ENCODE measurements around the gene TTC38.

DNA sequence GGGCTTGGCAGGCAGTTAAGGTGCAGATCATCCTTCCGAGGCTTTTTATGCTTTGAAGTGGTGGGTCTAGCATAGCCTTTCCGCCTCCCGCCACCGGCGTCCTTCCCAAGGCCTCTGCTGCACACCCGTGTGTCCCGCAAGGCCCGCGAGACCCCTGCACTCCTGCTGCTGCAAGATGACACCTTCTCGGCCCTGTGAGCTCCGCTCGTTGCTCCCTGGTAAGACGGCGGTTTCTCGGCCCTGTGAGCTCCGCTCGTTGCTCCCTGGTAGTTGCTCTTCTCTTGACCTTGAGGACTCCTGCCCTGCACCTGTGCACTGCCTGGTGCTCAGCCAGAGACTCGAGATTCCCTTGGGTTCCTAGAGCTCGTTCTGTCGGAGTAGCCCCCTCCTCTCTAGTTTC, 49.8 kb downstream of the TTC38 start:
- TF ChIP-seq CTCF (IDR thresholded peaks at IDR 0.05) (no peak), POLR2A (IDR thresholded peaks at IDR 0.05; ENCODE audit: low read depth) (no peak), EP300 (IDR thresholded peaks at IDR 0.05) (no peak), POLR2AphosphoS5 (IDR thresholded peaks at IDR 0.05) (no peak)
